ENCODE results near the gene AIP. TPM values are rescaled to one million over a fixed set of nuclear protein-coding genes. Genes with fewer than 3 reads are reported as not detected.

AIP gene
- total RNA-seq, 1 donor from 2014 or later: 55.3 TPM

DNA sequence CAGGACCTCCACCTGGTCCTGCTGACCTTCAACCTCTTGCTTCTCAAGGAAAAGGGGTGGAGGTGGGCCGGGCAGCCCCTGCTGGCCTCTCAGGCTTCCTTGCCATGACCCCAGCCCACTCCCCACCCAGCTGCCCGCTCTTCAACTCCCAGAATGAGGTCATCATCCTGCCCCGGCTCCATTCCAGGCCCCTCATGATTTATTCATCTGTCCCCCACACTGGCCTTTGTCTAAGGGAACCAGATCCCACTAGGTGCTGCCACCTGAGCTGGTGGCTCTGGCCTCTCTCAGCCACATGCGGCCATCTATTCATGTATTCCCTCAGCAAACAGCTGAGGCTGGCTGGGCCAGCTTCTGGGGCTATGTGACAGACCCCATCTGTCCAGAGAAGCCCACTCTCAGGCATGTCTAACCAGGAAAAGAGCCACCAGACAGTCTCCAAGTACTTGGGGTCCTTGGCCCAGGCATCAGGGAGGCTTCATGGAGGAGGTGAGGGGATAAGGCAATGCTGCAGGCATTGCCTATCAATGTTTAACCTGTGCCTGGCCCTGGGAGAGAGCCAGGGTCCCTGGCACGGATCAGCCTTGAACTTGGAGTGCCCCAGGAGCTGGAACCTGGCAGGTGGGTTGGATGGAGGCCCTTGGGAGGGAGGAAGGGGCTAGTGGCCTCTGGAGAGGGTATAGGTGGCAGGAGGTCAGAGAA, 42.6 kb downstream of the AIP start:
- intact Hi-C loops (cut with micrococcal nuclease): no loop called here
- Histone ChIP-seq H3K27me3 (ENCODE audit: low read depth) (peaks cover 12% of the 10 kb centered on the region), H3K36me3 (no peaks in the 10 kb centered on the region), H3K4me1 (no peaks in the 10 kb centered on the region), H3K27ac (replicated peaks) (no peak overlapping the region), H3K9me3 (replicated peaks) (no peaks in the 10 kb centered on the region), H3K4me3 (no peak overlapping the region)
- no peak for DNase-seq
- TF ChIP-seq, protein P1, sequence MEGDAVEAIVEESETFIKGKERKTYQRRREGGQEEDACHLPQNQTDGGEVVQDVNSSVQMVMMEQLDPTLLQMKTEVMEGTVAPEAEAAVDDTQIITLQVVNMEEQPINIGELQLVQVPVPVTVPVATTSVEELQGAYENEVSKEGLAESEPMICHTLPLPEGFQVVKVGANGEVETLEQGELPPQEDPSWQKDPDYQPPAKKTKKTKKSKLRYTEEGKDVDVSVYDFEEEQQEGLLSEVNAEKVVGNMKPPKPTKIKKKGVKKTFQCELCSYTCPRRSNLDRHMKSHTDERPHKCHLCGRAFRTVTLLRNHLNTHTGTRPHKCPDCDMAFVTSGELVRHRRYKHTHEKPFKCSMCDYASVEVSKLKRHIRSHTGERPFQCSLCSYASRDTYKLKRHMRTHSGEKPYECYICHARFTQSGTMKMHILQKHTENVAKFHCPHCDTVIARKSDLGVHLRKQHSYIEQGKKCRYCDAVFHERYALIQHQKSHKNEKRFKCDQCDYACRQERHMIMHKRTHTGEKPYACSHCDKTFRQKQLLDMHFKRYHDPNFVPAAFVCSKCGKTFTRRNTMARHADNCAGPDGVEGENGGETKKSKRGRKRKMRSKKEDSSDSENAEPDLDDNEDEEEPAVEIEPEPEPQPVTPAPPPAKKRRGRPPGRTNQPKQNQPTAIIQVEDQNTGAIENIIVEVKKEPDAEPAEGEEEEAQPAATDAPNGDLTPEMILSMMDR (IDR thresholded peaks at IDR 0.05; ENCODE audit: borderline replicate concordance): no peak

DNA sequence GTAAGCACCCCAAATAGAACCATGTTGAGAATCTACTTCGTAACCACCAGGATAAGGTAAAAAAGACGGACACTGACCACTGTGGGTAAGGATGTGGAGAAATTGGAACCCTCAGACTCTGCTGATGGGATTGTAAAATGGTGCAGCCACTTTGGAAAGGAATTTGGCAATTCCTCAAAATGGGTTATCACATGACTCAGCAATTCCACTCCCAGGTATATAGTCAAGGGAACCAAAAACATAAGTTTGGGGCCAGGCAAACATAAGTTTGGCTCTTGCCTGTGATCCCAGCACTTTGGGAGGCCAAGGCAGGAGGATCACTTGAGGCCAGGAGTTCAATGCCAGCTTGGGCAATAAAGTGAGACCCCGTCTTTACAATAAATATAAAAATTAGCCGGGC, 45.5 kb downstream of the AIP start:
- Histone ChIP-seq H3K36me3 (no peaks in the 10 kb centered on the region), H3K4me3 (no peak overlapping the region), H3K9me3 (replicated peaks) (peaks cover 2% of the 10 kb centered on the region), H3K4me1 (no peaks in the 10 kb centered on the region), H3K27me3 (ENCODE audit: low read depth) (peaks cover 10% of the 10 kb centered on the region), H3K27ac (replicated peaks) (no peak overlapping the region)
- no peak for DNase-seq
- intact Hi-C loops (cut with micrococcal nuclease): no loop called here
- TF ChIP-seq, protein P1 (IDR thresholded peaks at IDR 0.05; ENCODE audit: borderline replicate concordance): no peak

DNA sequence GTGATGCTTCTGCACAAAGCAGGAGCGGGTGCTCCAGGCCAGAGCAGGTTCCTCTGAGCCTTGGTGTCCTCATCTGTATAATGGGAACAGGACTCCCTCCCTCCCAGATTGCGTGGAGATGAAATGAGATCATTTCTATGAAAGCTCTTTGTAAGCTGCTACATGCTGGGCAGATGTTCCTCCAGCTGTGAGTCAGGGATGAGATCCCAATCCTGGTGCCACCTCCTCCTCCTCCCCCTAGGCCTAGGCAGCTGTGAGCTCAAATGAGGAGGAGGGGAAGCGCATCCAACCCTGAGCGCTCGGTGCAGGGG, 47.4 kb downstream of the AIP start:
- intact Hi-C loops (cut with micrococcal nuclease): no loop called here
- TF ChIP-seq, protein P1 (IDR thresholded peaks at IDR 0.05; ENCODE audit: borderline replicate concordance): no peak

DNA sequence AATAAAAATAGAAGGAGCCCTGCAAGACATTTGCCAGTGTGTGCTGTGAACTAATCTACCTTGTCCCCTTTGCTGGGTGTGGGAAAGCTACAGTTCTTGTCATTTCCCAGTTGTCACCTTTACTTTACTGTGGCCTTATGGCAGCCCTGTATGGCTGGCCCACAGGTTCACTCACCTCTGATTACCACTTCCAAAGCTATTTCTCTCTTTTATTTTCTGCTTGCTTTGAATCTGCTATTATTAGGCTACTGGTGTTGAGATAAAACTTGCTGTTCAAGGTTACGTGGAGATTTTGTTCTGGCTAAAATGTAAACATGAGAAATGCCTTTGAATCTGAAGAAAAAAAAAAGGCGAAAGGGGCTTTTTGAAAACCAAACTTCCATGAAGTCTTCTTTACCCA, 50.1 kb downstream of the AIP start:
- intact Hi-C loops (cut with micrococcal nuclease): no loop called here
- DNase-seq: no peak
- Histone ChIP-seq H3K27me3 (ENCODE audit: low read depth) (no peaks in the 10 kb centered on the region), H3K27ac (replicated peaks) (no peak overlapping the region), H3K4me1 (no peaks in the 10 kb centered on the region), H3K9me3 (replicated peaks) (peaks cover 19% of the 10 kb centered on the region), H3K36me3 (no peaks in the 10 kb centered on the region), H3K4me3 (no peak overlapping the region)
- TF ChIP-seq, protein P1 (IDR thresholded peaks at IDR 0.05; ENCODE audit: borderline replicate concordance): no peak

More for the DNA sequence above, 47.4 kb downstream of the AIP start:
- Histone ChIP-seq H3K27me3 (ENCODE audit: low read depth) (no peaks in the 10 kb centered on the region), H3K27ac (replicated peaks) (no peak overlapping the region), H3K4me3 (no peak overlapping the region), H3K36me3 (no peaks in the 10 kb centered on the region), H3K4me1 (no peaks in the 10 kb centered on the region), H3K9me3 (replicated peaks) (peaks cover 19% of the 10 kb centered on the region)
- DNase-seq: no peak

DNA sequence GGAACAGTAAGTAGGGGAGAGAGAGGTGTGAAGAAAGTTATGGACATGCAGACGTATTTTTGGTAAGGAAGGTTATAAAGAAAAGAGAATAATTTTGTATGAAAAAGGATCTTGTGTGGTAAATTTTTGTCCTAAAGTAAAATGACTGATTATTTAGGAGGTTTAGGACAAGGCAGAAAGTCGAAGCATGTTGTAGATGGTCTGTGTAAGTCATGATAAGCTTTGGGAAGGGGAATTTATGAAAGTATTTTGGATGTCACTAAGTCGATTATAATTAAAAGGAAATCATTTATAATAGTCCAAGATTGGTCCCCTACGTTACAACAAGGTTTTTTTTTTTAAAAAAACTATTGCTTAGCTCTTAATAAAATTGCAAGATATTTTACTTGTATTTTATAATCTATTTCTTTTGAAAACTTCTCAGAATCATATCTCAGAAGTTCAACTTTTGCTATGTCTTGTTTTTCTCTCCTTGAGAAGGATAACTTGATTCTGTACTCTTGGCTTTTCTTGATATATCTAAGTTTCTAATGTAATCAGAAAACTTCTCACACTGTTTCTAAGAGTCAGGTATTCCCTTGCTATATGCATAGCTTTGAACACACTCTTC, 51.3 kb downstream of the AIP start:
- H3K9me3 ChIP-seq (replicated peaks): peaks cover 19% of the 10 kb centered on the region
- no peaks in the 10 kb centered on the region for H3K27me3 ChIP-seq (ENCODE audit: low read depth)
- DNase-seq: no peak
- no peak overlapping the region for H3K4me3 ChIP-seq
- intact Hi-C loops (cut with micrococcal nuclease): no loop called here
- no peaks in the 10 kb centered on the region for H3K4me1 ChIP-seq
- H3K27ac ChIP-seq (replicated peaks): no peak overlapping the region
- TF ChIP-seq, protein P1 (IDR thresholded peaks at IDR 0.05; ENCODE audit: borderline replicate concordance): no peak
- no peaks in the 10 kb centered on the region for H3K36me3 ChIP-seq

Data from left ventricle myocardium inferior (tissue), 1 donor.